Stimulated activated CD4-positive, alpha-beta T cell treated with anti-CD3 and anti-CD28 coated beads, Interleukin-4, amount 100 ng/mL, for 48 hours (primary cell): ENCODE data around the gene TP63.

Experiments
- DNase-seq, 2 donors: peaks; one replicate each; pipeline ENCODE4 v3.0.0-alpha.2; 2020; ENCODE audit warnings: low read depth in 2 of 2

Gene TP63

GRCh38 chr3:189851682-189852081 lies 220.5 kb downstream of the TP63 start:
- DNase-seq, result no peak

- DNase-seq, result no peak
Observed at GRCh38 chr3:189853906-189854305, 222.7 kb downstream of the TP63 start.

- DNase-seq, result no peak
Observed at GRCh38 chr3:189860296-189860695, 229.1 kb downstream of the TP63 start.

- DNase-seq, result no peak
Observed at GRCh38 chr3:189862385-189862998, 231.3 kb downstream of the TP63 start.

- no peak for DNase-seq
Observed at GRCh38 chr3:189863031-189863430, 231.8 kb downstream of the TP63 start.

- no peak for DNase-seq
Observed at GRCh38 chr3:189868061-189868460, 236.9 kb downstream of the TP63 start.

- no peak for DNase-seq
Observed at GRCh38 chr3:189869165-189869564, 238.0 kb downstream of the TP63 start.

- no peak for DNase-seq
Observed at GRCh38 chr3:189871418-189871817, 240.2 kb downstream of the TP63 start.

- no peak for DNase-seq
Observed at GRCh38 chr3:189883113-189883753, 252.0 kb downstream of the TP63 start.

- no peak for DNase-seq
Observed at GRCh38 chr3:189890496-189890895, 259.3 kb downstream of the TP63 start.

GRCh38 chr3:189896533-189896932 lies 265.3 kb downstream of the TP63 start:
- DNase-seq, result no peak

GRCh38 chr3:189897406-189897805 lies 266.2 kb downstream of the TP63 start:
- no peak for DNase-seq

- no peak for DNase-seq
Observed at GRCh38 chr3:189898559-189899153, 267.5 kb downstream of the TP63 start.

- DNase-seq, result no peak
Observed at GRCh38 chr3:189899186-189899585, 268.0 kb downstream of the TP63 start.

- no peak for DNase-seq
Observed at GRCh38 chr3:189900578-189900977, 269.4 kb downstream of the TP63 start.

GRCh38 chr3:189901481-189901880 lies 270.3 kb downstream of the TP63 start:
- no peak for DNase-seq

GRCh38 chr3:189902230-189903186 lies 271.3 kb downstream of the TP63 start:
- no peak for DNase-seq

GRCh38 chr3:189903562-189904250 lies 272.5 kb downstream of the TP63 start:
- no peak for DNase-seq

- DNase-seq, result no peak
Observed at GRCh38 chr3:189907803-189908202, 276.6 kb downstream of the TP63 start.

- DNase-seq, result no peak
Observed at GRCh38 chr3:189908646-189909045, 277.5 kb downstream of the TP63 start.

GRCh38 chr3:189909139-189909538 lies 277.9 kb downstream of the TP63 start:
- no peak for DNase-seq

- DNase-seq, result no peak
Observed at GRCh38 chr3:189909573-189909972, 278.4 kb downstream of the TP63 start.
